Measurements from ENCODE around the gene OR8J1.

DNA sequence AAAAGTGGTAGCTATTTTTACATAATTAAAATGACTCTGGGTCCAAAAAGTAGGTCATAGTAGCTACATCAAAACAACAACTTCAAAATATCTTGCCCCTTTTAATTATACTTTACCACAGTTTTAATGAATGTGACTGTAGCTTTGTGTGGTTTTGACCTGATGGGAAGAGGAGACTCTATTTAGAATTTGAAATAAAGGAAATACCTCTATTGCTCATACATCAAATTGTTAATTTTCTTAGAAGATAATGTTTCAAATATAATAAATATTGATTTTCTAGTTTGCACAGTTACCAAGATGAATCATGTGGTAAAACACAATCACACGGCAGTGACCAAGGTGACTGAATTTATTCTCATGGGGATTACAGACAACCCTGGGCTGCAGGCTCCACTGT lies 8.4 kb upstream of the OR8J1 start, which contains the start of gene OR8K1:
- TF ChIP-seq, protein P1, sequence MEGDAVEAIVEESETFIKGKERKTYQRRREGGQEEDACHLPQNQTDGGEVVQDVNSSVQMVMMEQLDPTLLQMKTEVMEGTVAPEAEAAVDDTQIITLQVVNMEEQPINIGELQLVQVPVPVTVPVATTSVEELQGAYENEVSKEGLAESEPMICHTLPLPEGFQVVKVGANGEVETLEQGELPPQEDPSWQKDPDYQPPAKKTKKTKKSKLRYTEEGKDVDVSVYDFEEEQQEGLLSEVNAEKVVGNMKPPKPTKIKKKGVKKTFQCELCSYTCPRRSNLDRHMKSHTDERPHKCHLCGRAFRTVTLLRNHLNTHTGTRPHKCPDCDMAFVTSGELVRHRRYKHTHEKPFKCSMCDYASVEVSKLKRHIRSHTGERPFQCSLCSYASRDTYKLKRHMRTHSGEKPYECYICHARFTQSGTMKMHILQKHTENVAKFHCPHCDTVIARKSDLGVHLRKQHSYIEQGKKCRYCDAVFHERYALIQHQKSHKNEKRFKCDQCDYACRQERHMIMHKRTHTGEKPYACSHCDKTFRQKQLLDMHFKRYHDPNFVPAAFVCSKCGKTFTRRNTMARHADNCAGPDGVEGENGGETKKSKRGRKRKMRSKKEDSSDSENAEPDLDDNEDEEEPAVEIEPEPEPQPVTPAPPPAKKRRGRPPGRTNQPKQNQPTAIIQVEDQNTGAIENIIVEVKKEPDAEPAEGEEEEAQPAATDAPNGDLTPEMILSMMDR (IDR thresholded peaks at IDR 0.05): no peak
- no peak for TF ChIP-seq POLR2AphosphoS5 (IDR thresholded peaks at IDR 0.05)
- TF ChIP-seq POLR2A (IDR thresholded peaks at IDR 0.05): no peak
